Psoas muscle (tissue), 8 donors: ENCODE measurements around the gene SMURF1. TPM values are rescaled to one million over a fixed set of nuclear protein-coding genes. Genes with fewer than 3 reads are reported as not detected.

Source experiments
- ATAC-seq, 4 donors: fragments of 200-7000 bp; cut with Tn5 transposase; one replicate each; pipeline ENCODE4 v1.9.1; 2020; ENCODE audit warnings: moderate library complexity in 3 of 4, mild to moderate bottlenecking in 2 of 4
- DNase-seq, 2 donors: peaks; one replicate each; pipeline ENCODE4 v3.0.0-alpha.2; 2020
- H3K27ac ChIP-seq: fragments of 200-600 bp; one replicate; pipeline ENCODE4 v1.8.0; 2022
- H3K27me3 ChIP-seq, 3 donors: fragments of 200-600 bp in 1 of 3; one replicate each; pipeline versions ENCODE4 v1.6.1 to v1.8.0; 2013 to 2022; ENCODE audit warnings: low read length in 2 of 3, mild to moderate bottlenecking in 2 of 3, moderate library complexity in 1 of 3; ENCODE audit not compliant: insufficient read depth in 3 of 3
- H3K36me3 ChIP-seq, 2 donors: fragments of 200-600 bp in 1 of 2; one replicate each; pipeline versions ENCODE4 v1.6.1 to v1.8.0; 2013 to 2022; ENCODE audit warnings: low read depth in 1 of 2, mild to moderate bottlenecking in 1 of 2, moderate library complexity in 1 of 2; ENCODE audit not compliant: insufficient read depth in 1 of 2
- H3K4me1 ChIP-seq: fragments of 200-600 bp; one replicate; pipeline ENCODE4 v1.8.0; 2022
- H3K4me3 ChIP-seq: fragments of 200-600 bp; one replicate; pipeline ENCODE4 v1.8.0; 2022; ENCODE audit warnings: mild to moderate bottlenecking
- H3K9me3 ChIP-seq: fragments of 200-600 bp; one replicate; pipeline ENCODE4 v1.8.0; 2022
- CTCF ChIP-seq: fragments of 200-600 bp; IDR thresholded peaks from one replicate; pipeline ENCODE4 v1.8.0; 2022; ENCODE audit warnings: antibody characterized with exemption
- WGBS, 3 donors: extraction: QIAGEN DNeasy Blood & Tissue Kit; methylation state at CpG; one replicate each; pipeline versions ENCODE4 v1.1.6 to v1.1.7; 2013; 5-methylcytosine and 5-hydroxymethylcytosine counted together
- intact Hi-C, 2 donors: fragments of 100-400 bp; cut with DNase I; formaldehyde crosslinking; loops; one replicate each; pipeline versions ENCODE4 v1.11.0 to v1.14.2; 2022
- polyA plus RNA-seq, 3 donors: library from polyadenylated mRNA; stranded (reverse); fragments of 200-250 nt; gene quantifications; one replicate each; pipeline ENCODE4 v1.2.3, GENCODE V29; 2013
- total RNA-seq, 4 donors: library from RNA; stranded (reverse); fragmentation: NEBNext Ultra II Directional in 2 of 4; extraction: Animal tissue kit (Norgen Biotek cat#: 25700) in 2 of 4; gene quantifications; one replicate each; pipeline versions ENCODE4 v1.2.1 to v1.2.4, GENCODE V29; 2021 to 2023
- donor health status: healthy with polysubstance abuse.
- donor health status: DM: no; HTN: no; CAD: no; lungs with moderate emphysema.
- donor health status: Bipolar disorder and iron deficiency.
- donor health status: healthy.
- donor health status: DM: yes; HTN: yes; CAD: no.
- donor health status: DM: no; HTN: no; CAD: no.
- donor health status: DM: no; HTN: no; CAD: no.
- donor health status: DM: yes; HTN: yes; CAD: no.

Gene SMURF1
- total and polyA plus RNA-seq, 7 donors = 5.8 to 16.9 (median 10.2) TPM

GRCh38 chr7:99001482-99002147 is 142.3 kb downstream of the SMURF1 start:
- Histone ChIP-seq H3K9me3 (no peaks in the 10 kb centered on the region), H3K27me3 (no peaks in the 10 kb centered on the region), H3K4me1 (no peaks in the 10 kb centered on the region), H3K27ac (no peak overlapping the region), H3K36me3 (peaks cover 4 to 95% of the 10 kb centered on the region in 2 donors), H3K4me3 (no peak overlapping the region)
- no peak for DNase-seq
- no peak for TF ChIP-seq CTCF
- no peak for ATAC-seq
- intact Hi-C loops = no loop called here
- 83 to 94% (median 85%) methylated on average over 10 of the region's 10 CpGs for WGBS, 3 donors

- no peaks in the 10 kb centered on the region for H3K4me1 ChIP-seq
- WGBS, 3 donors = 92 to 96% (median 93%) methylated on average over 14 of the region's 14 CpGs
- no peaks in the 10 kb centered on the region for H3K27me3 ChIP-seq
- H3K4me3 ChIP-seq = no peak overlapping the region
- ATAC-seq = no peak
- peaks cover 0 to 95% of the 10 kb centered on the region in 2 donors for H3K36me3 ChIP-seq
- H3K9me3 ChIP-seq = no peaks in the 10 kb centered on the region
- no peak for DNase-seq
- H3K27ac ChIP-seq = no peak overlapping the region
- no peak for TF ChIP-seq CTCF
- intact Hi-C loops = no loop called here
Measured at GRCh38 chr7:99000904-99001465, 142.9 kb downstream of the SMURF1 start.

- intact Hi-C loops = no loop called here
- Histone ChIP-seq H3K27me3 (no peaks in the 10 kb centered on the region), H3K4me1 (no peaks in the 10 kb centered on the region), H3K27ac (no peak overlapping the region), H3K9me3 (no peaks in the 10 kb centered on the region), H3K4me3 (no peak overlapping the region), H3K36me3 (peaks cover 0 to 95% of the 10 kb centered on the region in 2 donors)
- WGBS, 3 donors = 87 to 95% (median 93%) methylated on average over 20 of the region's 20 CpGs
- DNase-seq (no peak), ATAC-seq (no peak)
- no peak for TF ChIP-seq CTCF
Measured at GRCh38 chr7:99000196-99000903, 143.6 kb downstream of the SMURF1 start.

GRCh38 chr7:98998821-98999725 is 144.8 kb downstream of the SMURF1 start:
- no peak overlapping the region for H3K27ac ChIP-seq
- no peak overlapping the region for H3K4me3 ChIP-seq
- intact Hi-C loops = no loop called here
- DNase-seq (no peak), ATAC-seq (no peak)
- WGBS, 3 donors = 72 to 83% (median 82%) methylated on average over 10 of the region's 10 CpGs
- H3K36me3 ChIP-seq = peaks cover 0 to 95% of the 10 kb centered on the region in 2 donors
- no peaks in the 10 kb centered on the region for H3K27me3 ChIP-seq
- TF ChIP-seq CTCF = no peak
- H3K4me1 ChIP-seq = no peaks in the 10 kb centered on the region
- no peaks in the 10 kb centered on the region for H3K9me3 ChIP-seq
